Left renal pelvis (tissue), 4 donors: ENCODE measurements around the gene VIM. TPM values are rescaled to one million over a fixed set of nuclear protein-coding genes. Genes with fewer than 3 reads are reported as not detected.

Source experiments
- DNase-seq, 4 donors: peaks; one replicate each; pipeline ENCODE4 v3.0.0-alpha.2; 2013; ENCODE audit warnings: low read depth in 4 of 4, low spot score in 3 of 4
- polyA plus RNA-seq, 4 donors: library from polyadenylated mRNA; unstranded; fragments of 120-200 nt; gene quantifications; one replicate each; pipeline ENCODE4 v1.2.1, GENCODE V29; 2013; ENCODE audit not compliant: insufficient read length in 4 of 4

The VIM gene
- polyA plus RNA-seq, 4 donors: 1,207 to 2,290 (median 1,301) TPM

DNA sequence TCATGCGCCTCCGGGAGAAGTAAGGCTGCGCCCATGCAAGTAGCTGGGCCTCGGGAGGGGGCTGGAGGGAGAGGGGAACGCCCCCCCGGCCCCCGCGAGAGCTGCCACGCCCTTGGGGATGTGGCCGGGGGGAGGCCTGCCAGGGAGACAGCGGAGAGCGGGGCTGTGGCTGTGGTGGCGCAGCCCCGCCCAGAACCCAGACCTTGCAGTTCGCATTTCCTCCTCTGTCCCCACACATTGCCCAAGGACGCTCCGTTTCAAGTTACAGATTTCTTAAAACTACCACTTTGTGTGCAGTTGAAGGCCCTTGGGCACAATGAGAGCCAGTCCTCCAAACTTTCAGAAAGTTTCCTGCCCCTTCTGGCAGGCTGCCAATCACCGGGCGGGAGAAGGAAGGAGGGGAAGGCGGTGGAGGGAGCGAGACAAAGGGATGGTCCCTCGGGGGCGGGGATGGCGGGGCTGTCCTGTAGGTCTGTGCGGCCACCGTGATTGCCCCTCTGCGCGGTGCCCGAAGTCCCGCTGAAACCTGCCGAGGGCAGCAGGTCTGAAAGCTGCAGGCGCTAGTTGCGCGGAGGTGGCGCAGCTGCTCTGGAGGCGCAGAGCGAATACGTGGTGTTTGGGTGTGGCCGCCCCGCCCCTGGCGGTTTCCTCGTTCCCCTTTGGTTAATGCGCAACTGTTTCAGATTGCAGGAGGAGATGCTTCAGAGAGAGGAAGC, 2.1 kb downstream of the VIM start:
- DNase-seq: peak; percentile 66 to 77 (median 70)

- DNase-seq: no peak
Measured at GRCh38 chr10:17231788-17232187, 3.7 kb downstream of the VIM start.

DNA sequence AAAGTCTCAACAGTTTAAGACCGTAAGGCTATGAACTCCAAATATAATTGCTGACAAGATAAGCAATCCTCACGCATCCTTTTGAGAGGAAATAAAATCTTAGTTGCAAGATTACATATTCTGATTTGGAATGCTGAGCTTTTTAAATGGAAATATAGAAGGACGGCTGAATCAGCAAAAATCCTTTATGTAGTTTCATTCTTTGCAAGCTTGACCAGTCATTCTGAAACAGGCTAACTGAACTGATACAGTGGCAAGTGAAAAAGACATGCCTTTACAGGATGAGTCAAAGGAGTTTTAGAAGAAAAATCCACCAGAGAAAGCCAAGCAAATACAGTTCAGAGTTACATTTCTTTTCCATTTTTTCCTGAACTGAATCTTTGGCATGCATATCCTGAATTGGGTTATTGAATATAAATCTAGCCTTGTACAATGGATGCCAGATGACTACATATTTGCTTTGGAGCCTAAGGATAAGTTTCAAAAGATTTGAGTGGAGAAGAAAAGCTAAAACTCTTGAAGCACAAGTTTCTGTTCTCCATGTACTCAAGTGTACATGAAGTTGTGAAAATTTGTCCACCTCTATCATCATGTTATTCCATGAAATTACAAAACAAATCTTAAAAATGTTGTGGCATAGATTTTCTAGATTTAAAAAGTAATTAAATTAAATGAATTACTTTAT, 4.4 kb downstream of the VIM start:
- no peak for DNase-seq

DNA sequence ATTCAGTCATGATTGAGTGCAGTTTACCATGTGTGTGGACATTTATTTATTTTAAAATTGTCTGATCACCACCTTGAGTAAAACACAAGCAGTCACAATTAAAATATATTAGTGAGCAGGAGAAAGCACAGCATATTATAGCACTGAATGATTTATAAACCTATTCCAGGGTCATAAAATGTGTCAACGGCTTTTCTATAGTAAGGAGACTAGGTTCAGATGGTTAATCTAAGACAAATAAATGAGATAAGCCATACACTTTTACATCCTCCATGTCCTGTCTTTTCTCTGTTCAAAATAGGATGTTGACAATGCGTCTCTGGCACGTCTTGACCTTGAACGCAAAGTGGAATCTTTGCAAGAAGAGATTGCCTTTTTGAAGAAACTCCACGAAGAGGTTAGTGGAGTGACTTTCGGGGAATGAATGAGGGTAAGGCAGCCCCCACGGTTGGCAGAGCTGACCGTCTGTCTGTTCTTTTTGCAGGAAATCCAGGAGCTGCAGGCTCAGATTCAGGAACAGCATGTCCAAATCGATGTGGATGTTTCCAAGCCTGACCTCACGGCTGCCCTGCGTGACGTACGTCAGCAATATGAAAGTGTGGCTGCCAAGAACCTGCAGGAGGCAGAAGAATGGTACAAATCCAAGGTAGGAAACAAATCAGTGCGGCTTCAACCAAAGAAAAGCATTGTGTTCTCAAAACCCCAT, 5.4 kb downstream of the VIM start:
- DNase-seq: no peak

DNA sequence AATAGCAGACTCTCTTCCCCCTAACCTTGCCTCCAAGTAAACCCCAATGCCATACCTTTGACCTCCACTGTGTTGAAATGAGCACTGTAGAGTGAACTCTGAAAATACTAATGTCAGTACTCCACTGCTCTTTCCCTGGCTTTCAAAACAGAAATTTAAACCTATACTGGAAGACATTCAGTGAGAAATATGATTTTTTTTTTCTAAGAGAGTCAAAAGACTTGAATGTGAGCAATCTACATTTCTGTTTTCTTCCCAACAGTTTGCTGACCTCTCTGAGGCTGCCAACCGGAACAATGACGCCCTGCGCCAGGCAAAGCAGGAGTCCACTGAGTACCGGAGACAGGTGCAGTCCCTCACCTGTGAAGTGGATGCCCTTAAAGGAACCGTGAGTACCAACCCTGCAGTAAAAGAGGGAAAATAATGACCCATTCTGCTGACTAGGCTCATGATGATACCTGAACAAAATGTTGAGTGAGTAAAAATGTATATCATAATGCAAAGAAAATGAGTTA, 6.4 kb downstream of the VIM start:
- DNase-seq: no peak

- DNase-seq: no peak
Measured at GRCh38 chr10:17235136-17235535, 7.1 kb downstream of the VIM start.

- no peak for DNase-seq
Measured at GRCh38 chr10:17236468-17237148, 8.6 kb downstream of the VIM start.

DNA sequence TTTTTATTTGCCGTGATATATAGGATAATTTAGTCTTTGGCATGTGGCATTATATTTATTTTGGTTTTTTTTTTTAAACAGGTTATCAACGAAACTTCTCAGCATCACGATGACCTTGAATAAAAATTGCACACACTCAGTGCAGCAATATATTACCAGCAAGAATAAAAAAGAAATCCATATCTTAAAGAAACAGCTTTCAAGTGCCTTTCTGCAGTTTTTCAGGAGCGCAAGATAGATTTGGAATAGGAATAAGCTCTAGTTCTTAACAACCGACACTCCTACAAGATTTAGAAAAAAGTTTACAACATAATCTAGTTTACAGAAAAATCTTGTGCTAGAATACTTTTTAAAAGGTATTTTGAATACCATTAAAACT, 9.1 kb downstream of the VIM start:
- no peak for DNase-seq

DNA sequence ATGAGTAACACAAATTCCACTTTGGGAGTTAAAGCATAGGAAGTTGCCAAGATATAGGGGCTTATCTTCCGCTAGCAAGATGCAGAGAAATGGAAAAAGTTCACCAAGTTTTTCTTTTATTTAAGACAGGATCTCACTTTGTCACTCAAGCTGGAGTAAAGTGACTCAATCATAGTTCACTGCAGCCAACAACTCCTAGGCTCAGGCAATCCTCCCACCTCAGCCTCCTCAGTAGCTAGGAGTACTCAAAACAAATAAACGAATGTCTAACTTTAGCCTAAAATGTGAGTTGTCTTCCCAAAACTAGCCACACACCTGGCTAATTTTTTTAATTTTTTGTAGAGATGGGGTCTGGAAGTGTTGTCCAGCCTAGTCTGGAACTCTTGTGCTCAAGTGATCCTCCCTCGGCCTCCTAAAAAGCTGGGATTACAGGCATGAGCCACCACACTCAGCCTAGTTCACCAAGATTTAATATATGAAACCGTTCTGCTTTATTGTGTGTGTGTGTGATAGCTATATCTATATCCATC, 9.9 kb downstream of the VIM start:
- no peak for DNase-seq

- no peak for DNase-seq
Measured at GRCh38 chr10:17238445-17239291, 10.6 kb downstream of the VIM start.

- DNase-seq: no peak
Measured at GRCh38 chr10:17239345-17240085, 11.5 kb downstream of the VIM start.

GRCh38 chr10:17240096-17240495, 12.1 kb downstream of the VIM start:
- DNase-seq: no peak

- DNase-seq: no peak
Measured at GRCh38 chr10:17240616-17241015, 12.6 kb downstream of the VIM start.

DNA sequence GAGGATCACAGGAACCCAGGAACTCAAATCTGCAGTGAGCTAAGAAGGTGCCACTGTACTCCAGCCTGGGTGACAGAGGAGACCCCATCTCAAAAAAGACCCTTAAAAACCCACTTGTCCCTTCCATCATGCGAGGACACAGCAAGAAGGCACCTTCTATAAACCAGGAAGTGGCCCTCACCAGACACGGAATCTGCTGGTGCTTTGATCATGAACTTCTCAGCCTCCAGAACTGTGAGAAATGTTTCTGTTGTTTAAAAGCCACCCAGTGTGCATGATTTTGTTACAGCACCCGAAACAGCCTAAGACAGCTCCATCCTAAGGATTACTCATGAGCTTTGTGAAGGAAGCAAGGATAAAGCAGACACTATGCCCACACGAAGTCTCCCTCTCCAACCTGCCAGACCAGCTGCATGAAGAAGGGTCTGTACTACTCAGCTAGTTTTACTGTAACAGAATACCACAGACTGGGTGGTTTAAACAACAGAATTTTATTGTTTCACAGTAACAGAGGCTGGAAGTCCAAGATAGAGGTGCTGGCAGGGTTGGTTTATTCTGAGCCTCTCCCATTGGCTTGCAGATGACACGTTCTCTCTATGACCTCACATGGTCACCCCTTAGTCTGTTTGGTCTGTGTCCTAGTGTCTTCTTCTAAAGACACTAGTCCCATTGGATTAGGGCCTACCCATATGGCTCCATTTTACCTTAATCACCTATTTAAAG, 13.7 kb downstream of the VIM start:
- no peak for DNase-seq

GRCh38 chr10:17244700-17245365, 16.8 kb downstream of the VIM start:
- DNase-seq: no peak

GRCh38 chr10:17247210-17247609, 19.2 kb downstream of the VIM start:
- DNase-seq: no peak

- no peak for DNase-seq
Measured at GRCh38 chr10:17248964-17249363, 20.9 kb downstream of the VIM start.

- DNase-seq: no peak
Measured at GRCh38 chr10:17249820-17250219, 21.8 kb downstream of the VIM start.
